Fibroblast of lung (primary cell): ENCODE data around the gene AP3S2.

Experiments used
- EZH2 ChIP-seq: IDR thresholded peaks from 2 replicates; pipeline ENCODE4 v1.5.1; 2012; ENCODE audit warnings: low read length, control low read depth, mild to moderate bottlenecking; ENCODE audit errors: missing control alignments
- TF ChIP-seq, protein P1 (sequence below), 2 donors: IDR thresholded peaks in 1 of 2; conservative IDR thresholded peaks in 1 of 2; 1 replicate in 1 of 2; 2 replicates in 1 of 2; pipeline ENCODE4 v1.5.1; 2011 to 2012; ENCODE audit warnings: low read length in 2 of 2, control low read depth in 1 of 2, inconsistent platforms in 1 of 2, low read depth in 1 of 2, mild to moderate bottlenecking in 1 of 2

DNA sequence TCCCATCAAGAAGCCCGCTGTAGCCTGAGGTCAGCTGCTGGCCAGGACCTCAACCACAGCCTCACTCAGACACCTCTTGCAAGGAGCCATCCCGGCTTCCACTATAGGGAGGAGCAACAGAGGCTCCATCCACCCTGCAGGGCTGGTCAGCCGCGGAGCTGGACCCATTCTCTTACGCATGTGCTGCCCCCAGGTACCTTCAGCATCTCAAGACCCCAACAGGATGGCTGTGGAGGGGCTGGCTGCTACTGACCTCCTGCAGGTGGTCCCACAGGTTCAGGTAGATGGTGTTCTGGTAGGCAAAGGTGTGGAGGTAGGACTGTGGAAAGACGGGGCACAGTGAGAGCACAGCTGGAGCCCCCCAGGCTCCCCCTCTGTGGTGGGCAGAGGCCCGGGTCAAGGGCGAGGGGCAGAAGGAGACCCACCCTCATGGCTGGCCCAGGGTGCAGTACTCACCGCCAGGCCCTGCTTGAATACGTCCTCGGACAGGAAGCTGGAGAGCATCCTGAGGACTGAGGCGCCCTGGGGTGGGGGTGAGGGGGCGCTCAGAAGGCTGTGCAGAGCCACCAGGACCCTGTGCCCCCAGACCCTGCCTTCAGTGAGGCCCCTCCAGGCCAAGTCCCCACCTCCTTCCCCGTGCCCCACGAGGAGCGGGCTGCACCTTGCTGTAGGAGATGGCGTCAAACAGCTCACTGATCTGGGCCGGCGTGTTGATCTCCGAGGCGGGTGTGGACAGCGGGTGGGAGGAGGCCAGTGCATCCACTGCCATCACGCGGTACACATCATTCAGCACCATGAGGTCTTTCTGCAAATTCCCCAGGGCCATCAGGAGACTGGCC lies 90.6 kb downstream of the AP3S2 start:
- no peak for TF ChIP-seq EZH2
- TF ChIP-seq, protein P1, sequence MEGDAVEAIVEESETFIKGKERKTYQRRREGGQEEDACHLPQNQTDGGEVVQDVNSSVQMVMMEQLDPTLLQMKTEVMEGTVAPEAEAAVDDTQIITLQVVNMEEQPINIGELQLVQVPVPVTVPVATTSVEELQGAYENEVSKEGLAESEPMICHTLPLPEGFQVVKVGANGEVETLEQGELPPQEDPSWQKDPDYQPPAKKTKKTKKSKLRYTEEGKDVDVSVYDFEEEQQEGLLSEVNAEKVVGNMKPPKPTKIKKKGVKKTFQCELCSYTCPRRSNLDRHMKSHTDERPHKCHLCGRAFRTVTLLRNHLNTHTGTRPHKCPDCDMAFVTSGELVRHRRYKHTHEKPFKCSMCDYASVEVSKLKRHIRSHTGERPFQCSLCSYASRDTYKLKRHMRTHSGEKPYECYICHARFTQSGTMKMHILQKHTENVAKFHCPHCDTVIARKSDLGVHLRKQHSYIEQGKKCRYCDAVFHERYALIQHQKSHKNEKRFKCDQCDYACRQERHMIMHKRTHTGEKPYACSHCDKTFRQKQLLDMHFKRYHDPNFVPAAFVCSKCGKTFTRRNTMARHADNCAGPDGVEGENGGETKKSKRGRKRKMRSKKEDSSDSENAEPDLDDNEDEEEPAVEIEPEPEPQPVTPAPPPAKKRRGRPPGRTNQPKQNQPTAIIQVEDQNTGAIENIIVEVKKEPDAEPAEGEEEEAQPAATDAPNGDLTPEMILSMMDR (conservative IDR thresholded peaks at IDR 0.05 in 1 of 2, IDR thresholded peaks at IDR 0.05 in 1 of 2; ENCODE audit: low read depth in 1 of 2, low read length in 2 of 2) = no peak
